Type B pancreatic cell (in vitro differentiated cells): ENCODE measurements around the gene MOB3B. TPM values are rescaled to one million over a fixed set of nuclear protein-coding genes. Genes with fewer than 3 reads are reported as not detected.
"Not testable (repeated sequence)": the region's sequence is repeated elsewhere in the genome, so short reads cannot be mapped to it uniquely, and the experiment has no call there.

ENCODE experiments used
- DNase-seq: peaks from one replicate; pipeline ENCODE4 v3.0.0; 2021; ENCODE audit warnings: mixed read lengths; ENCODE audit not compliant: unreplicated experiment; ENCODE audit errors: extremely low spot score
- H3K27ac Mint-ChIP-seq: 2 replicates; pipeline ENCODE4 v1.8.0; 2021; ENCODE audit warnings: mild to moderate bottlenecking, mixed read lengths
- H3K27me3 Mint-ChIP-seq: 2 replicates; pipeline ENCODE4 v1.8.0; 2021; ENCODE audit warnings: mixed read lengths
- H3K36me3 Mint-ChIP-seq: 2 replicates; pipeline ENCODE4 v1.8.0; 2021; ENCODE audit warnings: mixed read lengths
- H3K4me1 Mint-ChIP-seq: one replicate; pipeline ENCODE4 v1.8.0; 2021; ENCODE audit warnings: mixed read lengths; ENCODE audit not compliant: unreplicated experiment
- H3K4me3 Mint-ChIP-seq: 2 replicates; pipeline ENCODE4 v1.8.0; 2021; ENCODE audit warnings: mild to moderate bottlenecking, mixed read lengths
- H3K9me3 Mint-ChIP-seq: 2 replicates; pipeline ENCODE4 v1.8.0; 2021; ENCODE audit warnings: mixed read lengths
- CTCF ChIP-seq: fragments of 200-600 bp; sonication (generic); conservative IDR thresholded peaks from 2 replicates; pipeline ENCODE4 v1.5.0; 2021; ENCODE audit warnings: antibody characterized with exemption, mild to moderate bottlenecking
- total RNA-seq: library from RNA; stranded (reverse); gene quantifications from 2 replicates; pipeline ENCODE4 v1.2.1, GENCODE V29; 2021; ENCODE audit warnings: low replicate concordance

Gene MOB3B
- total RNA-seq, 1 donor from 2014 or later = 27.5 TPM

- Mint-ChIP-seq H3K27ac (peak overlapping the region; percentile 41), H3K4me1 (peaks cover 46% of the 10 kb centered on the region), H3K9me3 (peaks cover 6% of the 10 kb centered on the region), H3K36me3 (peaks cover 26% of the 10 kb centered on the region), H3K4me3 (peak overlapping the region; percentile 33), H3K27me3 (no peaks in the 10 kb centered on the region)
- no peak for DNase-seq
- TF ChIP-seq CTCF = no peak
Measured at GRCh38 chr9:27470291-27470856, 59.2 kb downstream of the MOB3B start.

GRCh38 chr9:27469550-27469949, 60.1 kb downstream of the MOB3B start:
- Mint-ChIP-seq H3K27me3 (no peaks in the 10 kb centered on the region), H3K4me3 (no peak overlapping the region), H3K27ac (peak overlapping the region; percentile 20), H3K9me3 (peaks cover 6% of the 10 kb centered on the region), H3K36me3 (peaks cover 23% of the 10 kb centered on the region), H3K4me1 (peaks cover 46% of the 10 kb centered on the region)
- no peak for DNase-seq
- TF ChIP-seq CTCF = no peak

DNA sequence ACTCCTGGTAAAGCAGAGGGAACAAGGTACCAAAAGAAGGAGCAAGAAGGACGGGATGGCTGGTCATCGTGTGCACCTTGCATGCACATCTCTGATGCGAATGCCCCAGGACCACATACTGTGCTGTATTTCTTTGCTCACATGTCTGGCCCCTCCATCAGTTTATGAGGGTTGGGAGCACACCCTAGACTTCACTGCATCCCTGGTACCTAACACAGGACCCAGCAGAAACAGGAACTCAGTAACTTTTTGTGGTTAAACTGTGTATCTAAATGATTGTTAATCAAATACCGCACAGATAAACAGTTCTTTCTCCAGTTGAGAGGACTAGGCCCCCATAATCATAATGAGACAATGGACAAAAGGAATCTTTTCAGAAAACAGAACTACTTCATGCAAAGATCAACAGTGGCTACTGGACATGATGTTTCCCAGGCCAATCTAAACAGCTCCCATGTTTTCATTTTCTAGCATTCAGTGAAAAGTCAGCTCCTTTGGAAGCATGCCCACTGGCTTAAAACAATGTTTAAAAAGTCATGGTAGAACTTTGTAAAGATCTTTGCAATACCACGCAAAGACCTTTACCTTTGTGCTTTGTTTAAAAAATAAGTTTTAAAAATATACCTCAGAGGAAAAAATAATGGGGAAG, 61.0 kb downstream of the MOB3B start:
- H3K36me3 Mint-ChIP-seq = peaks cover 23% of the 10 kb centered on the region
- peaks cover 46% of the 10 kb centered on the region for H3K4me1 Mint-ChIP-seq
- no peak overlapping the region for H3K4me3 Mint-ChIP-seq
- H3K27ac Mint-ChIP-seq = no peak overlapping the region
- peaks cover 6% of the 10 kb centered on the region for H3K9me3 Mint-ChIP-seq
- no peaks in the 10 kb centered on the region for H3K27me3 Mint-ChIP-seq
- no peak for TF ChIP-seq CTCF
- no peak for DNase-seq

DNA sequence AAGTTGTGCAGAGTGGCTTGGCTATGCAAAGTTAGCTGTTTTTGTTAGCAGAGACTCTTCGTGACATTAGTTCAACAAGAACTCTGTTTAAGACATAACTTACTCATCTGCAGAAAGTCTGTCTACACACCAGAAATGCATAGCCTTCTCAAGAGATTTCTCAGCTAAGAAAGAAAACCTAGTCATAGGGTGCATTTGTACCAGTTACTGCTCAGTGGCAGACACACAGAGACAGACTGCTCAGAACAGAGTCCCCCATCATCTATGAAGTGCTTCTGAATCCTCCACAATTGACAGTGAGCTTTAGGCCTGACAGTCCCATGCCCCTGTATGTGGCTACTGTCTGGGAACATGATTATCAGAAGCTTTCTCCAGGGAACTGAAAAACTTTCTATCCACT, 61.6 kb downstream of the MOB3B start:
- Mint-ChIP-seq H3K4me1 (peaks cover 40% of the 10 kb centered on the region), H3K27me3 (no peaks in the 10 kb centered on the region), H3K9me3 (peaks cover 6% of the 10 kb centered on the region), H3K36me3 (peaks cover 23% of the 10 kb centered on the region), H3K4me3 (no peak overlapping the region), H3K27ac (no peak overlapping the region)
- DNase-seq = no peak
- no peak for TF ChIP-seq CTCF

- Mint-ChIP-seq H3K27me3 (no peaks in the 10 kb centered on the region), H3K27ac (no peak overlapping the region), H3K36me3 (peaks cover 27% of the 10 kb centered on the region), H3K4me1 (peaks cover 35% of the 10 kb centered on the region), H3K9me3 (peaks cover 6% of the 10 kb centered on the region), H3K4me3 (no peak overlapping the region)
- TF ChIP-seq CTCF = no peak
- no peak for DNase-seq
Measured at GRCh38 chr9:27467486-27467885, 62.1 kb downstream of the MOB3B start.

DNA sequence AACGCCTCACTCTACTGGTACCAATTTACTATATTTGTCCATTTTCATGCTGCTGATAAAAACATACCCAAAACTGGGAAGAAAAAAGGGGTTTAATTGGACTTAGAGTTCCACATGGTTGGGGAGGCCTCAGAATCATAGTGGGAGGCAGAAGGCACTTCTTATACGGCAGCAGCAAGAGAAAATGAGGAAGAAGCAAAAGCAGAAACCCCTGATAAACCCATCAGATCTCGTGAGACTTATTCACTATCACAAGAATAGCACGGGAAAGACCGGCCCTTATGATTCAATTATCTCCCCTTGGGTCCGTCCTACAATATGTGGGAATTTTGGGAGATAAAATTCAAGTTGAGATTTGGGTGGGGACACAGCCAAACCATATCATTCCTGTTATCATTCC, 63.1 kb downstream of the MOB3B start:
- H3K9me3 Mint-ChIP-seq, H3K4me3 Mint-ChIP-seq, H3K27me3 Mint-ChIP-seq, H3K27ac Mint-ChIP-seq, DNase-seq: not testable (repeated sequence)
- H3K4me1 Mint-ChIP-seq = peaks cover 27% of the 10 kb centered on the region
- peaks cover 24% of the 10 kb centered on the region for H3K36me3 Mint-ChIP-seq

GRCh38 chr9:27464950-27465349, 64.7 kb downstream of the MOB3B start:
- peaks cover 17% of the 10 kb centered on the region for H3K36me3 Mint-ChIP-seq
- H3K4me1 Mint-ChIP-seq = peaks cover 20% of the 10 kb centered on the region
- not testable (repeated sequence) for H3K9me3 Mint-ChIP-seq, H3K27ac Mint-ChIP-seq, H3K27me3 Mint-ChIP-seq, DNase-seq, H3K4me3 Mint-ChIP-seq
